CD14-positive monocyte (primary cell): ENCODE measurements around the gene ARMH3. TPM values are rescaled to one million over a fixed set of nuclear protein-coding genes. Genes with fewer than 3 reads are reported as not detected.
A peak's percentile ranks its signal among the peaks of the same experiment; 100 is the strongest.

Source experiments
- DNase-seq, 3 donors: peaks; one replicate each; pipeline ENCODE4 v3.0.0-alpha.2; 2011 to 2022
- H2AFZ ChIP-seq: 2 replicates; pipeline ENCODE4 v1.6.0; 2012; ENCODE audit warnings: mild to moderate bottlenecking, low read depth, low read length, inconsistent platforms; ENCODE audit not compliant: insufficient read depth, poor library complexity, severe bottlenecking
- H3K27ac ChIP-seq, 2 donors: 1 replicate in 1 of 2; 2 replicates in 1 of 2; pipeline ENCODE4 v1.5.1; 2012 to 2013; ENCODE audit warnings: low read length in 2 of 2, control low read depth in 1 of 2, inconsistent platforms in 1 of 2, low read depth in 1 of 2, mild to moderate bottlenecking in 1 of 2
- H3K27me3 ChIP-seq, 2 donors: one replicate each; pipeline versions ENCODE4 v1.6.0 to v1.6.1; 2011 to 2013; ENCODE audit warnings: low read length in 2 of 2; ENCODE audit not compliant: control insufficient read depth in 2 of 2, insufficient read depth in 2 of 2
- H3K36me3 ChIP-seq, 2 donors: replicated peaks in 1 of 2; 1 replicate in 1 of 2; 2 replicates in 1 of 2; pipeline versions ENCODE4 v1.5.1 to v1.6.1; 2012 to 2013; ENCODE audit warnings: low read length in 2 of 2, control low read depth in 1 of 2, inconsistent platforms in 1 of 2, mild to moderate bottlenecking in 1 of 2; ENCODE audit not compliant: insufficient read depth in 2 of 2, control insufficient read depth in 1 of 2
- H3K4me1 ChIP-seq, 2 donors: 1 replicate in 1 of 2; 2 replicates in 1 of 2; pipeline versions ENCODE4 v1.5.1 to v1.6.1; 2012 to 2013; ENCODE audit warnings: low read length in 2 of 2, control low read depth in 1 of 2, inconsistent platforms in 1 of 2, mild to moderate bottlenecking in 1 of 2, moderate library complexity in 1 of 2; ENCODE audit not compliant: insufficient read depth in 2 of 2, control insufficient read depth in 1 of 2
- H3K4me2 ChIP-seq: replicated peaks from 2 replicates; pipeline ENCODE3; 2012; ENCODE audit warnings: low read length, moderate library complexity, mild to moderate bottlenecking; ENCODE audit not compliant: poor library complexity, severe bottlenecking; ENCODE audit errors: extremely low read depth
- H3K4me3 ChIP-seq, 3 experiments: fragments of 200-600 bp in 1 of 3; sonication (generic) in 1 of 3; replicated peaks in 1 of 3; 1 replicate in 2 of 3; 2 replicates in 1 of 3; pipeline ENCODE4 v1.5.1; 2011 to 2013; ENCODE audit warnings: low read length in 3 of 3, mild to moderate bottlenecking in 3 of 3, control low read depth in 2 of 3, low read depth in 2 of 3, inconsistent platforms in 1 of 3, moderate library complexity in 1 of 3
- H3K79me2 ChIP-seq: 2 replicates; pipeline ENCODE4 v1.6.0; 2012; ENCODE audit warnings: mild to moderate bottlenecking, control low read depth, inconsistent platforms, low read length, moderate library complexity; ENCODE audit not compliant: insufficient read depth
- H3K9ac ChIP-seq: 2 replicates; pipeline ENCODE4 v1.6.0; 2017; ENCODE audit warnings: low read length, mild to moderate bottlenecking; ENCODE audit not compliant: insufficient read depth, poor library complexity, severe bottlenecking
- H3K9me3 ChIP-seq, 2 donors: replicated peaks in 1 of 2; 1 replicate in 1 of 2; 2 replicates in 1 of 2; pipeline versions ENCODE4 v1.5.1 to v1.6.1; 2012 to 2013; ENCODE audit warnings: low read length in 2 of 2, control low read depth in 1 of 2; ENCODE audit not compliant: control insufficient read depth in 1 of 2, insufficient read depth in 1 of 2
- H4K20me1 ChIP-seq: 2 replicates; pipeline ENCODE4 v1.6.0; 2012; ENCODE audit warnings: mild to moderate bottlenecking, low read length, control low read depth, moderate library complexity; ENCODE audit not compliant: insufficient read depth
- H3K27ac Mint-ChIP-seq, 7 donors: one replicate each; pipeline ENCODE4 v1.8.0; 2020; ENCODE audit warnings: mild to moderate bottlenecking in 7 of 7, mixed read lengths in 7 of 7, moderate library complexity in 6 of 7, inconsistent platforms in 2 of 7
- H3K27me3 Mint-ChIP-seq, 3 donors: one replicate each; pipeline ENCODE4 v1.8.0; 2021 to 2022; ENCODE audit warnings: low read depth in 3 of 3, mild to moderate bottlenecking in 3 of 3, mixed read lengths in 3 of 3, moderate library complexity in 3 of 3, inconsistent platforms in 1 of 3
- H3K36me3 Mint-ChIP-seq, 2 donors: one replicate each; pipeline ENCODE4 v1.8.0; 2020; ENCODE audit warnings: mixed read lengths in 2 of 2, inconsistent platforms in 1 of 2, mild to moderate bottlenecking in 1 of 2
- H3K4me1 Mint-ChIP-seq: one replicate; pipeline ENCODE4 v1.8.0; 2020; ENCODE audit warnings: mild to moderate bottlenecking, mixed read lengths
- H3K4me3 Mint-ChIP-seq, 2 donors: one replicate each; pipeline ENCODE4 v1.8.0; 2020; ENCODE audit warnings: mild to moderate bottlenecking in 2 of 2, mixed read lengths in 2 of 2, moderate library complexity in 1 of 2
- H3K9me3 Mint-ChIP-seq, 7 donors: one replicate each; pipeline ENCODE4 v1.8.0; 2020 to 2022; ENCODE audit warnings: mixed read lengths in 7 of 7, mild to moderate bottlenecking in 6 of 7, moderate library complexity in 6 of 7, inconsistent platforms in 2 of 7
- CTCF ChIP-seq: fragments of 200-600 bp; IDR thresholded peaks from one replicate; pipeline ENCODE4 v1.8.0; 2022; ENCODE audit warnings: antibody characterized with exemption, mild to moderate bottlenecking
- WGBS: methylation state at CpG from one replicate; pipeline ENCODE4 v1.1.5; 2013; ENCODE audit warnings: missing lambda C conversion rate; ENCODE audit not compliant: insufficient coverage; 5-methylcytosine and 5-hydroxymethylcytosine counted together
- intact Hi-C, 2 donors: fragments of 100-400 bp; cut with micrococcal nuclease; formaldehyde crosslinking; loops; one replicate each; pipeline versions ENCODE4 v1.15.0 to v1.15.1; 2023
- polyA plus RNA-seq, 3 donors: library from polyadenylated mRNA; depleted of rRNA in 1 of 3; unstranded in 2 of 3; stranded (reverse) in 1 of 3; fragments of 300-500 nt in 2 of 3; fragments of >200 nt in 1 of 3; fragmentation: Illumina TruSeq in 2 of 3; gene quantifications; 1 replicate in 2 of 3; 2 replicates in 1 of 3; pipeline ENCODE4 v1.2.3, GENCODE V29; 2012 to 2021

Gene ARMH3
- polyA plus RNA-seq, 3 donors, result 20.4 to 26.3 (median 22.1) TPM

GRCh38 chr10:101816376-101816775, 239.6 kb downstream of the ARMH3 start:
- H3K4me3 Mint-ChIP-seq, result peak overlapping the region; percentile 94 to 98

GRCh38 chr10:101814466-101815071, 241.4 kb downstream of the ARMH3 start:
- Mint-ChIP-seq H3K9me3 (no peaks in the 10 kb centered on the region), H3K36me3 (peaks cover 23 to 46% of the 10 kb centered on the region in 2 donors), H3K4me3 (peak overlapping the region; percentile 28 to 94), H3K4me1 (peaks cover 46% of the 10 kb centered on the region), H3K27ac (peak overlapping the region in 3 of 7 donors; percentile 23 to 70 (median 26)), H3K27me3 (no peaks in the 10 kb centered on the region)
- DNase-seq, result no peak
- no peak overlapping the region for H2AFZ ChIP-seq
- H4K20me1 ChIP-seq, result peaks cover 86% of the 10 kb centered on the region
- no peaks in the 10 kb centered on the region for H3K9me3 ChIP-seq
- peak overlapping the region; percentile 93 for H3K9ac ChIP-seq
- peak overlapping the region in 1 of 3 experiments; percentile 86 for H3K4me3 ChIP-seq
- H3K27ac ChIP-seq, result peak overlapping the region in 1 of 2 donors; percentile 40
- TF ChIP-seq CTCF, result no peak
- WGBS, result 98% methylated on average over 5 of the region's 8 CpGs
- H3K36me3 ChIP-seq, result peaks cover 35 to 41% of the 10 kb centered on the region in 2 donors
- no peaks in the 10 kb centered on the region for H3K27me3 ChIP-seq
- peak overlapping the region; percentile 78 for H3K4me2 ChIP-seq
- H3K79me2 ChIP-seq, result peaks cover 87% of the 10 kb centered on the region
- H3K4me1 ChIP-seq, result peaks cover 27 to 41% of the 10 kb centered on the region in 2 donors
- intact Hi-C loops, result loop anchor here in 1 of 2 donors (10.0 kb wide), 1 partner anchor 460 kb away; the partner anchor contains the start of gene BTRC

More at GRCh38 chr10:101816376-101816775, 239.6 kb downstream of the ARMH3 start:
- Histone ChIP-seq H3K36me3 (peaks cover 18 to 23% of the 10 kb centered on the region in 2 donors), H4K20me1 (peaks cover 68% of the 10 kb centered on the region), H3K79me2 (peaks cover 69% of the 10 kb centered on the region), H3K4me1 (peaks cover 28 to 42% of the 10 kb centered on the region in 2 donors), H3K9me3 (no peaks in the 10 kb centered on the region), H2AFZ (no peak overlapping the region), H3K4me2 (peak overlapping the region; percentile 78), H3K27ac (no peak overlapping the region), H3K27me3 (no peaks in the 10 kb centered on the region), H3K9ac (peak overlapping the region; percentile 93), H3K4me3 (peak overlapping the region; percentile 86 to 97 (median 88))
- DNase-seq, result no peak
- Mint-ChIP-seq H3K27me3 (no peaks in the 10 kb centered on the region), H3K27ac (peak overlapping the region in 4 of 7 donors; percentile 28 to 82 (median 58)), H3K9me3 (no peaks in the 10 kb centered on the region), H3K36me3 (peaks cover 13 to 31% of the 10 kb centered on the region in 2 donors), H3K4me1 (peaks cover 46% of the 10 kb centered on the region)
- 17% methylated on average over 1 of the region's 5 CpGs for WGBS
- intact Hi-C loops, result loop anchor here in 1 of 2 donors (10.0 kb wide), 1 partner anchor 462 kb away; the partner anchor contains the start of gene BTRC
- TF ChIP-seq CTCF, result no peak
